ENCODE data around the gene MAD1L1.
"Not testable (repeated sequence)": the region's sequence is repeated elsewhere in the genome, so short reads cannot be mapped to it uniquely, and the experiment has no call there.

MAD1L1 gene

DNA sequence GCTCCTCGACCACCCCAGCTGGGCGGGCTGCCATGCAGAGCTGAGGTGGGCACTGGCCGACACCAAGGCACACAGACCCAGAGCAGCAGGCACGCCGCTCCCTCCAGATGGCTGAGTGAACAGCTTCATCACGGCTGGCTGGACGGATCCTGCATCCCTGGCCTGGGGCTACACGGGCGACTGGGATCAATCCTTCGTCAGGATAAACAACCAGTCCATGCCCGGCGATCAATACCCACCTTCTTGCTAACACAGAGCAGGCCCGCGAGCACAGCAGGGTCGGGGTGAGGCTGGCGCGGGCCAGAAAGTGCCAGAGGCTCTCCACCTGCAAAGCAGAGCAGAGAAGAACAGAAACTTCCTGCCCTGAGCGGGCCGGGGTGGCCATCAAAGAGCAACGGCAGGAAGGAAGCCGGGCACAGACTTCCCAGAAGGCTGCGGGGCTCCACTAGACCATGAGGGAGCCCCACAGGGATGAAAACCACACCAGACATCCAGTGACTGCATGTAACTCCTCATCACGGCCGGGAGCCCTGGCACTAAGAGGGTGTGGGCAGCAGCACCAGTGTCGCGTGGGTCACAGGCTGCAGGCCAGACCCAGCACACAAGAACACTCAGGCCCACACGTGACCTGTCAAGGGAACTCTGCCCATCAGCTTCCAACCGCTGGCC lies 166.4 kb downstream of the MAD1L1 start:
- no peak for DNase-seq (ENCODE audit: low spot score)

DNA sequence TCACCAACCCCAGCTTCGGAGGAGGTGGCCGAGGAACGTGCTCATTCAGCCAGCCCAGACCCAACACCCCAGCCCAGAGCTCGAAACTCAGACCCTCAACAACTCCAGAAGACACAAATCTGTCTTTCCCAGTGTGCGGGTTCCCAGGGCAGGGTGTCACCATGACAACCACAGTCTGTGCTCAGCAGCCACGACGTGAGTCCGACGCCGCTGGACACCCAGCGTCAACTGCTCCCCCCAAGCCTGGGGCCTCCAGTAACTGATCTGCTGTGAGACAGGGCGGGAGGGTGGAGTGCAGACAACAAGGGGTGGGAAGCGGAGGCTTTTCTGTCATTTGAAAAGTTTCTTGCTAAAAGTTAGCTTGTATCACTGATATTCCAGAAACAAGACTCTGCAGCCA lies 167.2 kb downstream of the MAD1L1 start:
- no peak for DNase-seq (ENCODE audit: low spot score)

- DNase-seq (ENCODE audit: low spot score): no peak
Measured at GRCh38 chr7:2063563-2064260, 169.0 kb downstream of the MAD1L1 start.

DNA sequence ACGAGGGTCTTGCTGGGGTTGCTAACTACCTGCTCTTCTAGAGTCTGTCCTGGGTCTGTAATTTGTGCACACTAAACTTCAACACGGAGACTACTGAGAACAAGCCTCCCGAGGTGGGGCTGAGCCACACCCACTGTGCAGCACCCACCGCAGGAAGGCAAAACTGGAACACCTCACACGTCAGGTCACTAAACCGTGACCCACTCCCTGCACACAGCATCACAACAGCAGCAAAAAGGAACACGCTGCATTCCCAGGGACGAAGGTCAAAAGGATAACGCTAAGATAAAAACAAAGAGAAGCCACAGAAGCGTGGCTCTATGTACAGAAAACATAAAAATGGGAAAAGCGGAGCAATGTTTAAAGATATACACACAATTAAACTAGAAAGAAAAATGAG lies 170.1 kb downstream of the MAD1L1 start:
- no peak for DNase-seq (ENCODE audit: low spot score)

GRCh38 chr7:2060701-2061100 lies 172.0 kb downstream of the MAD1L1 start:
- no peak for DNase-seq (ENCODE audit: low spot score)

- DNase-seq (ENCODE audit: low spot score): no peak
Measured at GRCh38 chr7:2059964-2060700, 172.6 kb downstream of the MAD1L1 start.

GRCh38 chr7:2058246-2058645 lies 174.5 kb downstream of the MAD1L1 start:
- DNase-seq (ENCODE audit: low spot score): not testable (repeated sequence)

DNA sequence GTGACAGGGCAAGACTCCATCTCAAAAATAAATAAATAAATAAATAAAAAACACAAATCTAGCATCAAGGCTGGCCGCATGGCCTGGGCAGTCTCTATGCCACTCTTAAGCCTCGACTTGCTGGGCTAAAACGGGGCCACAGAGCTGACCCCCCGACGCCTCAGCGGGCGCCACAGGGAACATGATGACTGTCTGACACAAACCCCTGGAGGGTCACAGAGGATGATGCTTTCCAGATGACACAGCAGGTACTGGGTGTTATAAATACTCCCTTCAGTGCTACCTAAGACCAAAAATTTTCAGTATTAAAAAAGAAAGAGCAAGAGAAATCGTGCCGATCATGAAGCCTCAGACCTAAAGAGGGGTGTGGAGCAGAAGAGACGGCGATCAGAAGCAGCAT lies 176.8 kb downstream of the MAD1L1 start:
- DNase-seq (ENCODE audit: low spot score): no peak

GRCh38 chr7:2054927-2055326 lies 177.8 kb downstream of the MAD1L1 start:
- no peak for DNase-seq (ENCODE audit: low spot score)

- no peak for DNase-seq (ENCODE audit: low spot score)
Measured at GRCh38 chr7:2053395-2053794, 179.3 kb downstream of the MAD1L1 start.

GRCh38 chr7:2052657-2053048 lies 180.1 kb downstream of the MAD1L1 start:
- DNase-seq (ENCODE audit: low spot score): no peak

DNA sequence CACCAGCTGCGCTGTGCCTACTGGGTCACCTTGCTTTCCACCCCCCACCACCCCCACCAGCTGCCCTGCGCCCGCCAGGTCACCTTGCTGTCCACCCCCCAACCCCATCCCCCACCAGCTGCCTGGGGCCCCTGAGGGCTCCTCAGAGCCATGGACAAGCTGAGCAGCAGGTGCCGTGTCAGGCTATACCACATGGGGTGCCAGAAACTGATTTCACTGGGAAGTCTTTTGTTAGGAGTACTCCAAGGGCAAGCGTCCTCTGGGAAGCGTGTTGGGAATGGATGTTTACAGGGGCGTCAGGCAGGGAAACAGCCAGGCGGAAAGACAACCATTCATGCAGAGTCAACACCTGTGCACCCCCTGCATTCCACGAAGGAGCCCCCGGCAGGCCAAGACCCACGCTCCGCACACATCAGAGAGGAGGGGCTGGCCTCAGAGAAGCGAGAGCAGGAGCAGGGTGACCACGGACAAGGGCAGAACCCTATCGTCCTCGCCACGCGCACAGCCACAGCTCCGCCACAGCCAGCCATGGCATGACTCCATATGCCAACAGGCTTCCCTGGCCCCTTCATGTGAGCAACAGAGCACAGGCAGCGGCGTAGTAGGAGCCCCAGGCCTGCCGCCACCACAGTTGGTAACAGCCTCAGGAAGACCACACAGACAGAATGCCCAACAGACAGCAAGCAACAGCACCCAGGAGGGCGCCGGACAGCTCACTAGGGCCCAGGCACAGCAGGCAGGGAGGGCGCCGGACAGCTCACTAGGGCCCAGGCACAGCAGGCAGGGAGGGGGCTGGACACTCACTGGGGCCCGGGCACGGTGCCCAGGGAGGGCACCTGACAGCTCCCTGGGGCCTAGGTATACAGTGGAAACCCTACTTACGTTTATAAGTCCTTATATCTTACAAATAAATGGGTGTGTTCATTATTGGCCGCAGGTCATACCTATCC lies 180.8 kb downstream of the MAD1L1 start:
- no peak for DNase-seq (ENCODE audit: low spot score)

DNA sequence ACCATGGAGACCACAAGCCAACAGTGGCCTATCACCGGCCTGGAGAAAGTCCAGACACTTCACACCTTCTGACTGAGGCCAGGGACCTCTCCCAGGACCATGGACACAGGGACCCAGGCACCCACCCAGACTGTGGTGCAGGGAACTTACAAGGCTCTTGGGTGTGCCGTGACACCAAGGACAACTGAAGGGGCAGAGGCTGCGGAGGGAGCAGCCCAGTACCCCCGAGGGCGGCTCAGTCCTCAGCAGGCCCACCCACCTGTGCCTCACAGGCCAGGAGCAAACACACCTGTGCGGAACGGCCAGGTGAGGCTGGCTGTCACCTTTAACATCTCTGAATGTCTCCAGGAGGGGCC lies 182.3 kb downstream of the MAD1L1 start:
- DNase-seq (ENCODE audit: low spot score): no peak

DNA sequence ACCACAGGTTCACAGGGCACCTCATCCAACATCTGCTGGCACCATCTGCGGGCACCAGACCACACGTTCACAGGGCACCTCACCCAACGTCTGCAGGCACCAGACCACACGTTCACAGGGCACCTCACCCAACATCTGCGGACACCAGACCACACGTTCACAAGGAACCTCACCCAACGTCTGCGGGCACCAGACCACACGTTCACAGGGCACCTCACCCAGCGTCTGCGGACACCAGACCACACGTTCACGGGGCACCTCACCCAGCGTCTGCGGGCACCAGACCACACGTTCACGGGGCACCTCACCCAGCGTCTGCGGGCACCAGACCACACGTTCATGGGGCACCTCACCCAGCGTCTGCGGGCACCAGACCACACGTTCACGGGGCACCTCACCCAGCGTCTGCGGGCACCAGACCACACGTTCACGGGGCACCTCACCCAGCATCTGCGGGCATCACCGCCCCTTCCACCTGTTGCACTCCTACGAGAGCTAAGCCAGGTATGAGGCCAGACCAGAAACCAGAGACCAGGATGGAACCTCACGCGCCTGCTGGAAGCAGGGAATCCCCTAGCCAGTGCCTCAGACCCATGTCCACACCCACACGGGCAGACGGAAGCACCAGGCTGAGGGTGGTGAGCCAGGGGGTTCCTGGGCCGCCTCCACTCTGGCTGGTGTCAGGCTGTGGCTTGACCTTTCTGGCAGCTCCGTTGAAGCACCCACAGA lies 182.8 kb downstream of the MAD1L1 start:
- DNase-seq (ENCODE audit: low spot score): no peak

DNA sequence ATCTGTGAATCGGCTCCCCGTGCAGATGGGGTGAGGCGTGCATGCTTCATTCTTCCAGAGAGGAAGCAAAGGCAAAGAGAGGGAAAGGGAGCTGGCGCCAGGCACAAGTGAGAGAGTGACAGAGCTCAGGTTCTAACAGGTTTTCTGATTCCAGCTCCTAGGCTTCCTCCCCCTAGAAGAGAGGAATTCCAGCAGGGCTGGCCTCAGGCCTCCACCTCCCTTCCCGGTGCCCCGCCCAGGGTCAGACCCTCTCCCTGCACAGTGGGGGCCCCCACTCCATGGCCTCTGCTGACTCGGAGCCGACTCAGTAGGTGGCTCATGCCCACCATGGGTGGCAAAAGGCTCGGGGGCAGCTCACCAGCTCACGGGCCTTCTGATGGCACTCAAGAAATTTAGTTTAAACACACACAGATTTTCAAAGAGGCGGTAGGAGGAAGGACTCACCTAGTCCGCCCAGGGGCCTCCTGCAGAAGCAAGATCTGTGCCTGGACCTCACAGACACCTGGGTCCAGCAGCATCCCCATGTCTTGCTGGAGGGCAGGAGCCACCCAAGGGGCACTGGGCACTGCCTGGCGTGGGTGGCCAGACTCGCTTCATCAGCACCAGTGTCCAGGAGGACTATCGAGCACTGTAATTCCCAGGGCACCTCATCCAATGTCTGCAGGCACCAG lies 183.5 kb downstream of the MAD1L1 start:
- no peak for DNase-seq (ENCODE audit: low spot score)

DNA sequence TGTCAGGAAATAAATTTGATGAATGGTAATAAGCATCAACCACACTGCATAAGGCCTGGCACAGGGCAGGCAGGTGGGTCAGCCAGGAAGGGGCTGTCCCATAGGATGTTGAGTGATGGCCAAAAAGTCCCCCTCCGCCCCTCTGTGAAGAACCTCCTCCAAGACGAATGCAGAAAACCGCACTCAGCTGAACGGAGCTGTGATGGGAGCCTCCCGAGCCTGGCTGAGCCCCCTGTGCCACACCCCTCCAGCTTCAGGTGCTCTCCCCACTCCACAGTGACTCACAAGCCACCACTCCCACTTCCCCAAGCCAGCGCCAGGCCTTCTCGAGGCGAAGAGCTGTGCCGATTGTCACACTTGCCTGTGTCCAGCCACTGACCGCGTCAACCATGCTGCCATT lies 184.2 kb downstream of the MAD1L1 start:
- no peak for DNase-seq (ENCODE audit: low spot score)

- DNase-seq (ENCODE audit: low spot score): no peak
Measured at GRCh38 chr7:2048006-2048405, 184.7 kb downstream of the MAD1L1 start.

- DNase-seq (ENCODE audit: low spot score): no peak
Measured at GRCh38 chr7:2046581-2047565, 185.9 kb downstream of the MAD1L1 start.

- no peak for DNase-seq (ENCODE audit: low spot score)
Measured at GRCh38 chr7:2045559-2046405, 187.0 kb downstream of the MAD1L1 start.

Measured in iPS-NIHi11 (cell line).